Tibial nerve (tissue), 4 donors: ENCODE measurements around the gene NCDN. TPM values are rescaled to one million over a fixed set of nuclear protein-coding genes. Genes with fewer than 3 reads are reported as not detected.

Experiments
- DNase-seq, 2 donors: peaks; one replicate each; pipeline ENCODE4 v3.0.0-alpha.2; 2019; ENCODE audit warnings: low spot score in 2 of 2
- H3K27ac ChIP-seq, 4 donors: fragments of 200-600 bp; sonication (generic) in 3 of 4; one replicate each; pipeline ENCODE4 v1.5.1; 2017 to 2019; ENCODE audit warnings: mild to moderate bottlenecking in 1 of 4
- H3K27me3 ChIP-seq, 2 donors: fragments of 200-600 bp; sonication (generic) in 1 of 2; one replicate each; pipeline versions ENCODE4 v1.5.1 to v1.6.0; 2017 to 2019
- H3K36me3 ChIP-seq, 3 donors: fragments of 200-600 bp; sonication (generic); one replicate each; pipeline ENCODE4 v1.5.1; 2018 to 2019
- H3K4me1 ChIP-seq, 4 donors: fragments of 200-600 bp; sonication (generic) in 3 of 4; one replicate each; pipeline ENCODE4 v1.5.1; 2017 to 2019
- H3K4me3 ChIP-seq, 4 donors: fragments of 200-600 bp; sonication (generic) in 3 of 4; one replicate each; pipeline ENCODE4 v1.5.1; 2017 to 2019; ENCODE audit warnings: mild to moderate bottlenecking in 1 of 4, moderate library complexity in 1 of 4
- H3K9me3 ChIP-seq, 4 donors: fragments of 200-600 bp; sonication (generic) in 3 of 4; one replicate each; pipeline ENCODE4 v1.5.1; 2017 to 2019
- CTCF ChIP-seq, 5 experiments: fragments of 200-600 bp in 3 of 5; fragments of 450-650 bp in 2 of 5; sonication (generic) in 3 of 5; IDR thresholded peaks; one replicate each; pipeline ENCODE4 v1.5.1; 2016 to 2019; ENCODE audit warnings: antibody characterized with exemption in 5 of 5, mild to moderate bottlenecking in 3 of 5, moderate library complexity in 2 of 5
- EP300 ChIP-seq, 2 donors: sonication (generic); formaldehyde crosslinking; IDR thresholded peaks; one replicate each; pipeline ENCODE4 v1.6.1; 2017; ENCODE audit warnings: antibody characterized with exemption in 2 of 2, mild to moderate bottlenecking in 1 of 2
- POLR2A ChIP-seq, 2 donors: fragments of 450-650 bp; IDR thresholded peaks; one replicate each; pipeline ENCODE4 v1.6.1; 2017; ENCODE audit warnings: antibody characterized with exemption in 2 of 2, mild to moderate bottlenecking in 2 of 2, moderate library complexity in 2 of 2
- whole genome bisulfite sequencing, 2 donors: methylation state at CpG; one replicate each; pipeline ENCODE4 v1.1.5; 2018; 5-methylcytosine and 5-hydroxymethylcytosine counted together
- total RNA-seq, 4 donors: library from RNA; depleted of rRNA; stranded (reverse); fragments of >200 nt; gene quantifications; one replicate each; pipeline ENCODE4 v1.1.0, GENCODE V29; 2016

Gene NCDN
- total RNA-seq, 4 donors from 2014 or later, result 25.9 to 36.9 (median 29.3) TPM

- Histone ChIP-seq H3K27ac (no peak overlapping the region), H3K36me3 (peaks cover 0 to 71% (median 0%) of the 10 kb centered on the region in 3 donors), H3K9me3 (no peaks in the 10 kb centered on the region), H3K4me1 (no peaks in the 10 kb centered on the region), H3K4me3 (no peak overlapping the region), H3K27me3 (no peaks in the 10 kb centered on the region)
- WGBS, 2 donors, result 95% methylated on average over 7 of the region's 7 CpGs
- TF ChIP-seq CTCF (IDR thresholded peaks at IDR 0.05) (no peak), EP300 (IDR thresholded peaks at IDR 0.05) (no peak)
- no peak for DNase-seq
These were observed 54.1 kb downstream of the NCDN start for GRCh38 chr1:35611655-35612054.

- WGBS, 2 donors, result 83 to 85% methylated on average over 8 of the region's 8 CpGs
These were observed 57.8 kb downstream of the NCDN start for GRCh38 chr1:35615440-35615839.

More at GRCh38 chr1:35615440-35615839, 57.8 kb downstream of the NCDN start:
- Histone ChIP-seq H3K36me3 (peaks cover 0 to 61% (median 0%) of the 10 kb centered on the region in 3 donors), H3K27me3 (no peaks in the 10 kb centered on the region), H3K27ac (no peak overlapping the region), H3K9me3 (no peaks in the 10 kb centered on the region), H3K4me1 (no peaks in the 10 kb centered on the region), H3K4me3 (no peak overlapping the region)
- no peak for TF ChIP-seq POLR2A (IDR thresholded peaks at IDR 0.05)
- no peak for TF ChIP-seq EP300 (IDR thresholded peaks at IDR 0.05)
- TF ChIP-seq CTCF (IDR thresholded peaks at IDR 0.05), result no peak
- DNase-seq, result no peak

Other genes starting within 250 kb of the NCDN start
- 100 to 1,000 TPM in 1 of 4 donors, 10 to 100 TPM in 3; 57.0 to 115 (median 70.7) TPM for gene KIAA0319L, start 396 bp upstream of the NCDN start, total RNA-seq
- gene TFAP2E, start 15.5 kb downstream of the NCDN start, total RNA-seq, result 1 to 10 TPM in 2 of 4 donors, under 1 TPM in 2; 0.44 to 3.3 (median 1.2) TPM
- 10 to 100 TPM; 24.9 to 41.4 (median 33.8) TPM for gene PSMB2, start 83.7 kb downstream of the NCDN start, total RNA-seq
- gene C1orf216, start 161.1 kb downstream of the NCDN start, total RNA-seq, result 10 to 100 TPM; 23.4 to 28.3 (median 26.8) TPM
- under 1 TPM in 3 of 4 donors, not detected in 1; under 0.01 to 0.42 (median 0.30) TPM for gene CLSPN, start 212.2 kb downstream of the NCDN start, total RNA-seq